ENCODE results near the gene FAM83C.

DNA sequence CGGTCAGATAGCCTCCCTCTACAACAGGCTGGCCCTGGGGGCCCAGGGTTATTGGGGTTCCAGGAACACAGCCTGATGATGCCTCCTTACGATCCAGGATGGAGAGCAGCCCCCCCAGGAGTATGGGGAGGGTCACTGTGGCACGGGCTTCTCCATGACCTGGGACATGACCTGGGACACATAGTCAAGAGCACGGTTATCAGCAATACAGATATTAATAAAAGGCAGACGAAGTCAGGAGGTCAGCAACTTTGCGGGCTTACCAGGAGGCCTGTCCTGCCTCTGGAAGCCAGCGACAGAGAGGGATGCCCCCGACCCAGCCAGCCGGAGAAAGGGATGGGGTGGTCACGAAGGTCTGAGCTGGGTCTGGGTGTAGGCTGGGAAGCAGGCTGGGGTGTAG lies 15.1 kb downstream of the FAM83C start:
- TF ChIP-seq, protein P1, sequence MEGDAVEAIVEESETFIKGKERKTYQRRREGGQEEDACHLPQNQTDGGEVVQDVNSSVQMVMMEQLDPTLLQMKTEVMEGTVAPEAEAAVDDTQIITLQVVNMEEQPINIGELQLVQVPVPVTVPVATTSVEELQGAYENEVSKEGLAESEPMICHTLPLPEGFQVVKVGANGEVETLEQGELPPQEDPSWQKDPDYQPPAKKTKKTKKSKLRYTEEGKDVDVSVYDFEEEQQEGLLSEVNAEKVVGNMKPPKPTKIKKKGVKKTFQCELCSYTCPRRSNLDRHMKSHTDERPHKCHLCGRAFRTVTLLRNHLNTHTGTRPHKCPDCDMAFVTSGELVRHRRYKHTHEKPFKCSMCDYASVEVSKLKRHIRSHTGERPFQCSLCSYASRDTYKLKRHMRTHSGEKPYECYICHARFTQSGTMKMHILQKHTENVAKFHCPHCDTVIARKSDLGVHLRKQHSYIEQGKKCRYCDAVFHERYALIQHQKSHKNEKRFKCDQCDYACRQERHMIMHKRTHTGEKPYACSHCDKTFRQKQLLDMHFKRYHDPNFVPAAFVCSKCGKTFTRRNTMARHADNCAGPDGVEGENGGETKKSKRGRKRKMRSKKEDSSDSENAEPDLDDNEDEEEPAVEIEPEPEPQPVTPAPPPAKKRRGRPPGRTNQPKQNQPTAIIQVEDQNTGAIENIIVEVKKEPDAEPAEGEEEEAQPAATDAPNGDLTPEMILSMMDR (conservative IDR thresholded peaks at IDR 0.05; ENCODE audit: low read depth, low read length): no peak
- TF ChIP-seq EZH2 (IDR thresholded peaks at IDR 0.05; ENCODE audit: borderline replicate concordance, low read depth, low read length, poor library complexity, severe bottlenecking): no peak

Data from A673 (cell line).